Activated CD4-positive, CD25-positive, alpha-beta regulatory T cell treated with anti-CD3 and anti-CD28 coated beads, Interleukin-2, amount 50 U/mL, for 16 hours (primary cell): Measurements from ENCODE around the gene PSMD14.

Experiments used
- DNase-seq: peaks from one replicate; pipeline ENCODE4 v3.0.0-alpha.2; 2020; ENCODE audit warnings: low read depth, low spot score

Gene PSMD14

DNA sequence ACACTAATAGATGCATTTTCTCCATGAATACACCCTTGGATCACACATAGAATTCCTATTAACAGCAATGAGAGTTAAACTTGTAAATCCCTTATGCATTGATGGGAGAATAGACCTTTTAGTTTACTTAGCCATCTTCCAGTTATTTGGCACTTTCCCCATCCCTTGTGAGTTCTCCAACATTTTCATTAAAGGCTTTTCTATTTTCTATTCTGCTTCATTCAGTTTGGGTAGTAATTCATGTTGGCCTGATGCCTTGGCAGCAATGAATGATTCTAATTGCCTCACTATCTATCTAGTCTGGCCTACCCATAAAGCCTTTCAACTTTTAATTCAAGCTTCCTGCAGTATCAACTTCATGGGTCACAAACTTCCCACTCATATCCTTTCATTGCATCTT lies 140.2 kb downstream of the PSMD14 start:
- no peak for DNase-seq
